GM10266 (cell line): ENCODE data around the gene MTMR3.

Experiments used
- DNase-seq: peaks from one replicate; pipeline ENCODE4 v3.0.0; 2012; ENCODE audit errors: extremely low spot score
- CTCF ChIP-seq: IDR thresholded peaks from 2 replicates; pipeline ENCODE4 v1.5.1; 2012; ENCODE audit warnings: mild to moderate bottlenecking, low read depth; ENCODE audit not compliant: control insufficient read depth, insufficient read depth; ENCODE audit errors: missing control alignments

MTMR3 gene

GRCh38 chr22:29840498-29840897, 42.5 kb upstream of the MTMR3 start:
- no peak for DNase-seq
- TF ChIP-seq CTCF, result no peak

- DNase-seq, result no peak
- no peak for TF ChIP-seq CTCF
These were observed 40.8 kb upstream of the MTMR3 start for GRCh38 chr22:29842172-29842571.

GRCh38 chr22:29842740-29843139, 40.2 kb upstream of the MTMR3 start:
- TF ChIP-seq CTCF, result no peak
- DNase-seq, result no peak

GRCh38 chr22:29846290-29846689, 36.7 kb upstream of the MTMR3 start:
- no peak for TF ChIP-seq CTCF
- no peak for DNase-seq

- no peak for DNase-seq
- TF ChIP-seq CTCF, result no peak
These were observed 34.9 kb upstream of the MTMR3 start for GRCh38 chr22:29848111-29848510.

- no peak for DNase-seq
- no peak for TF ChIP-seq CTCF
These were observed 28.5 kb upstream of the MTMR3 start for GRCh38 chr22:29854432-29854831.

GRCh38 chr22:29855611-29856181, 27.3 kb upstream of the MTMR3 start:
- no peak for DNase-seq
- TF ChIP-seq CTCF, result no peak
